Transverse colon (tissue), 4 donors: ENCODE data around the gene FRYL. TPM values are rescaled to one million over a fixed set of nuclear protein-coding genes. Genes with fewer than 3 reads are reported as not detected.

ENCODE experiments used
- DNase-seq: peaks from one replicate; pipeline ENCODE4 v3.0.0-alpha.2; 2019
- H3K27ac ChIP-seq, 4 donors: fragments of 200-600 bp; sonication (generic); 2 replicates each; pipeline ENCODE4 v1.5.1; 2016 to 2018; ENCODE audit warnings: inconsistent platforms in 4 of 4
- H3K27me3 ChIP-seq: fragments of 200-600 bp; sonication (generic); 2 replicates; pipeline ENCODE4 v1.5.1; 2017; ENCODE audit warnings: inconsistent platforms
- H3K36me3 ChIP-seq, 4 donors: fragments of 200-600 bp; sonication (generic); 2 replicates each; pipeline ENCODE4 v1.5.1; 2017 to 2019; ENCODE audit warnings: inconsistent platforms in 4 of 4
- H3K4me1 ChIP-seq, 4 donors: fragments of 200-600 bp; sonication (generic); 2 replicates each; pipeline ENCODE4 v1.5.1; 2017 to 2020; ENCODE audit warnings: inconsistent platforms in 4 of 4
- H3K4me3 ChIP-seq, 4 donors: fragments of 200-600 bp; sonication (generic); 1 replicate in 1 of 4; 2 replicates in 3 of 4; pipeline versions ENCODE4 v1.5.1 to v1.6.1; 2017 to 2019; ENCODE audit warnings: inconsistent platforms in 4 of 4
- H3K9me3 ChIP-seq, 2 donors: fragments of 200-600 bp; sonication (generic); 2 replicates each; pipeline ENCODE4 v1.5.1; 2017 to 2019; ENCODE audit warnings: inconsistent platforms in 2 of 2
- CTCF ChIP-seq, 5 experiments: fragments of 200-600 bp in 3 of 5; fragments of 450-650 bp in 2 of 5; sonication (generic) in 3 of 5; IDR thresholded peaks; 1 replicate in 2 of 5; 2 replicates in 3 of 5; pipeline ENCODE4 v1.5.1; 2016 to 2017; ENCODE audit warnings: antibody characterized with exemption in 5 of 5, inconsistent platforms in 3 of 5, mild to moderate bottlenecking in 2 of 5, moderate library complexity in 1 of 5
- EP300 ChIP-seq: sonication (generic); formaldehyde crosslinking; IDR thresholded peaks from one replicate; pipeline ENCODE4 v1.6.1; 2017; ENCODE audit warnings: antibody characterized with exemption, low read depth
- POLR2A ChIP-seq: fragments of 450-650 bp; IDR thresholded peaks from one replicate; pipeline ENCODE4 v1.6.1; 2016; ENCODE audit warnings: antibody characterized with exemption, mild to moderate bottlenecking, moderate library complexity
- POLR2AphosphoS5 ChIP-seq, 3 donors: sonication (generic); formaldehyde crosslinking; IDR thresholded peaks; one replicate each; pipeline ENCODE4 v1.6.1; 2016; ENCODE audit warnings: antibody characterized with exemption in 3 of 3
- WGBS, 2 donors: methylation state at CpG; one replicate each; pipeline ENCODE4 v1.1.5; 2018; ENCODE audit warnings: low coverage in 1 of 2; 5-methylcytosine and 5-hydroxymethylcytosine counted together
- in situ Hi-C, 4 donors: fragments of 200-750 bp; cut with MboI; loops; one replicate each; pipeline versions ENCODE4 v1.15.0 to v1.15.1; 2017; ENCODE audit warnings: low sequenced_read_pairs in 3 of 4, low pct_ligation_motif_present in 1 of 4, low pct_unique_long_range_greater_than_20kb in 1 of 4
- intact Hi-C: fragments of 100-400 bp; cut with DNase I; formaldehyde crosslinking; loops from one replicate; pipeline ENCODE4 v1.15.1; 2023; ENCODE audit warnings: low total_unique reads
- total RNA-seq, 4 donors: library from RNA; depleted of rRNA; stranded (reverse); fragments of >200 nt; gene quantifications; one replicate each; pipeline ENCODE4 v1.1.0, GENCODE V29; 2016

The FRYL gene
- total RNA-seq, 4 donors from 2014 or later: 477 to 645 (median 545) TPM

- no peaks in the 10 kb centered on the region for H3K9me3 ChIP-seq
- no peak overlapping the region for H3K27ac ChIP-seq
- H3K36me3 ChIP-seq: peaks cover 0 to 49% (median 13%) of the 10 kb centered on the region in 4 donors
- TF ChIP-seq CTCF (IDR thresholded peaks at IDR 0.05) (no peak), POLR2A (no peak), POLR2AphosphoS5 (IDR thresholded peaks at IDR 0.05) (no peak), EP300 (no peak)
- in situ Hi-C loops (loop anchor here in 2 of 4 donors (25.0 kb wide), 2 partner anchors 93 to 368 kb away; no protein-coding TSS in a partner anchor), intact Hi-C loops (no loop called here)
- H3K4me3 ChIP-seq: no peak overlapping the region
- DNase-seq: no peak
- WGBS, 2 donors: 11 to 34% methylated on average over 1 of the region's 1 CpG
- H3K27me3 ChIP-seq: no peaks in the 10 kb centered on the region
- H3K4me1 ChIP-seq: peaks cover 0 to 21% (median 3%) of the 10 kb centered on the region in 4 donors
Measured at GRCh38 chr4:48594180-48594579, 185.9 kb downstream of the FRYL start.

- peaks cover 0 to 51% (median 11%) of the 10 kb centered on the region in 4 donors for H3K36me3 ChIP-seq
- intact Hi-C loops: no loop called here
- 77% methylated on average over 1 of the region's 1 CpG; no CpG with 5 or more reads in 1 of the 2 donors for WGBS, 2 donors
- H3K27ac ChIP-seq: no peak overlapping the region
- in situ Hi-C loops: loop anchor here in 2 of 4 donors (25.0 kb wide), 2 partner anchors 96 to 371 kb away; no protein-coding TSS in a partner anchor
- no peak for DNase-seq
- TF ChIP-seq POLR2AphosphoS5 (IDR thresholded peaks at IDR 0.05) (no peak), POLR2A (no peak), EP300 (no peak), CTCF (IDR thresholded peaks at IDR 0.05) (no peak)
- H3K4me3 ChIP-seq: no peak overlapping the region
- peaks cover 0 to 27% (median 4%) of the 10 kb centered on the region in 4 donors for H3K4me1 ChIP-seq
- H3K27me3 ChIP-seq: no peaks in the 10 kb centered on the region
- no peaks in the 10 kb centered on the region for H3K9me3 ChIP-seq
Measured at GRCh38 chr4:48591372-48591771, 188.7 kb downstream of the FRYL start.

GRCh38 chr4:48590884-48591283 is 189.2 kb downstream of the FRYL start:
- H3K4me3 ChIP-seq: no peak overlapping the region

GRCh38 chr4:48589098-48589445 is 191.0 kb downstream of the FRYL start:
- WGBS, 2 donors: 79 to 91% methylated on average over 1 of the region's 1 CpG
- intact Hi-C loops: no loop called here
- in situ Hi-C loops: loop anchor here in 2 of 4 donors (25.0 kb wide), 2 partner anchors 98 to 373 kb away; no protein-coding TSS in a partner anchor

More at GRCh38 chr4:48590884-48591283, 189.2 kb downstream of the FRYL start:
- Histone ChIP-seq H3K27me3 (no peaks in the 10 kb centered on the region), H3K4me1 (peaks cover 0 to 27% (median 4%) of the 10 kb centered on the region in 4 donors), H3K9me3 (no peaks in the 10 kb centered on the region), H3K36me3 (peaks cover 0 to 54% (median 14%) of the 10 kb centered on the region in 4 donors), H3K27ac (no peak overlapping the region)
- in situ Hi-C loops (loop anchor here in 2 of 4 donors (25.0 kb wide), 2 partner anchors 96 to 371 kb away; no protein-coding TSS in a partner anchor), intact Hi-C loops (no loop called here)
- 65 to 81% methylated on average over 2 of the region's 2 CpGs for WGBS, 2 donors
- DNase-seq: no peak
- TF ChIP-seq EP300: no peak
- TF ChIP-seq CTCF (IDR thresholded peaks at IDR 0.05): no peak
- TF ChIP-seq POLR2AphosphoS5 (IDR thresholded peaks at IDR 0.05): no peak
- TF ChIP-seq POLR2A: no peak

More at GRCh38 chr4:48589098-48589445, 191.0 kb downstream of the FRYL start:
- Histone ChIP-seq H3K36me3 (peaks cover 0 to 56% (median 15%) of the 10 kb centered on the region in 4 donors), H3K4me3 (no peak overlapping the region), H3K27me3 (no peaks in the 10 kb centered on the region), H3K9me3 (no peaks in the 10 kb centered on the region), H3K27ac (no peak overlapping the region), H3K4me1 (peaks cover 0 to 27% (median 4%) of the 10 kb centered on the region in 4 donors)
- DNase-seq: no peak
- no peak for TF ChIP-seq POLR2A
- no peak for TF ChIP-seq POLR2AphosphoS5 (IDR thresholded peaks at IDR 0.05)
- no peak for TF ChIP-seq CTCF (IDR thresholded peaks at IDR 0.05)
- no peak for TF ChIP-seq EP300
